HG02588 (cell line): ENCODE measurements around the gene RET.
"Not testable (repeated sequence)": the region's sequence is repeated elsewhere in the genome, so short reads cannot be mapped to it uniquely, and the experiment has no call there.

Experiments used
- ATAC-seq: cut with Tn5 transposase; IDR thresholded peaks from one replicate; pipeline ENCODE4 v1.9.1; 2021; ENCODE audit warnings: mild to moderate bottlenecking, moderate library complexity; ENCODE audit not compliant: unreplicated experiment

Gene RET

GRCh38 chr10:43132867-43133787, 56.3 kb downstream of the RET start:
- no peak for ATAC-seq

- ATAC-seq = no peak
Observed at GRCh38 chr10:43134126-43134905, 57.4 kb downstream of the RET start.

- no peak for ATAC-seq
Observed at GRCh38 chr10:43135064-43135463, 58.2 kb downstream of the RET start.

- ATAC-seq = no peak
Observed at GRCh38 chr10:43135656-43136055, 58.8 kb downstream of the RET start.

GRCh38 chr10:43136432-43136831, 59.6 kb downstream of the RET start:
- no peak for ATAC-seq

GRCh38 chr10:43136995-43137716, 60.3 kb downstream of the RET start:
- ATAC-seq = no peak

GRCh38 chr10:43137717-43138020, 60.8 kb downstream of the RET start:
- peak; percentile 21 for ATAC-seq

- ATAC-seq = peak; percentile 73
Observed at GRCh38 chr10:43138021-43138756, 61.3 kb downstream of the RET start, which contains the start of gene CSGALNACT2. TSS of gene CSGALNACT2 (plus strand) at chr10:43138445. CDS start at chr10:43155150, 16,705 bp downstream.

GRCh38 chr10:43138757-43139241, 61.9 kb downstream of the RET start:
- peak; percentile 35 for ATAC-seq

- no peak for ATAC-seq
Observed at GRCh38 chr10:43141421-43141820, 64.6 kb downstream of the RET start.

GRCh38 chr10:43145311-43145710, 68.4 kb downstream of the RET start:
- ATAC-seq = no peak

GRCh38 chr10:43145936-43146335, 69.1 kb downstream of the RET start:
- ATAC-seq = not testable (repeated sequence)

GRCh38 chr10:43151371-43151770, 74.5 kb downstream of the RET start:
- ATAC-seq = no peak

GRCh38 chr10:43153901-43154300, 77.0 kb downstream of the RET start:
- ATAC-seq = no peak

GRCh38 chr10:43155221-43155620, 78.4 kb downstream of the RET start:
- ATAC-seq = no peak

- ATAC-seq = no peak
Observed at GRCh38 chr10:43155741-43156140, 78.9 kb downstream of the RET start.

GRCh38 chr10:43156590-43157341, 79.9 kb downstream of the RET start:
- ATAC-seq = no peak

- ATAC-seq = no peak
Observed at GRCh38 chr10:43158636-43159035, 81.8 kb downstream of the RET start.

GRCh38 chr10:43160046-43160920, 83.4 kb downstream of the RET start:
- peak; percentile 51 for ATAC-seq
